H1 (cell line): ENCODE results near the gene GPR150. TPM values are rescaled to one million over a fixed set of nuclear protein-coding genes. Genes with fewer than 3 reads are reported as not detected.

Source experiments
- CTCF ChIA-PET: fragments of 300-600 bp; sonication (Branson Sonifier 250); formaldehyde crosslinking; loops from one replicate; lab custom pipeline; 2021; ENCODE audit not compliant: partially characterized antibody; lab: Charles Lee
- POLR2A ChIA-PET: fragments of 300-600 bp; sonication (Branson Sonifier 250); formaldehyde crosslinking; loops from one replicate; lab custom pipeline; 2021; ENCODE audit warnings: inconsistent platforms; ENCODE audit not compliant: partially characterized antibody; lab: Charles Lee
- DNase-seq, 2 experiments: peaks; one replicate each; pipeline versions ENCODE4 v3.0.0 to v3.0.0-alpha.2; 2010 to 2022; ENCODE audit warnings: low spot score in 2 of 2, low read depth in 1 of 2, mixed read lengths in 1 of 2
- FAIRE-seq: peaks from 2 replicates; lab custom pipeline; 2011; peaks lifted over from hg19 to GRCh38; lab: Jason Lieb, UNC
- H2AFZ ChIP-seq: 2 replicates; pipeline ENCODE4 v1.8.1; 2012; ENCODE audit warnings: low read length, inconsistent platforms
- H2AK5ac ChIP-seq: 2 replicates; pipeline ENCODE4 v1.6.1; 2013; ENCODE audit warnings: low read depth, low read length
- H2BK120ac ChIP-seq: replicated peaks from 2 replicates; pipeline ENCODE3; 2013; ENCODE audit warnings: low read depth, low read length, inconsistent platforms
- H2BK12ac ChIP-seq: 2 replicates; pipeline ENCODE4 v1.6.1; 2013; ENCODE audit warnings: low read depth, low read length
- H2BK15ac ChIP-seq: 2 replicates; pipeline ENCODE4 v1.6.1; 2013; ENCODE audit warnings: low read length
- H2BK20ac ChIP-seq: 2 replicates; pipeline ENCODE4 v1.6.1; 2013; ENCODE audit warnings: low read length
- H2BK5ac ChIP-seq: 2 replicates; pipeline ENCODE4 v1.6.1; 2013; ENCODE audit warnings: low read depth, low read length
- H3K14ac ChIP-seq: 2 replicates; pipeline ENCODE4 v1.6.1; 2013; ENCODE audit warnings: inconsistent platforms; ENCODE audit not compliant: insufficient read length
- H3K18ac ChIP-seq: 2 replicates; pipeline ENCODE4 v1.6.1; 2013; ENCODE audit warnings: low read length; ENCODE audit errors: extremely low read depth
- H3K23ac ChIP-seq: 2 replicates; pipeline ENCODE4 v1.6.1; 2013; ENCODE audit warnings: inconsistent platforms; ENCODE audit not compliant: insufficient read length
- H3K23me2 ChIP-seq: 2 replicates; pipeline ENCODE4 v1.6.1; 2013; ENCODE audit warnings: low read depth, low read length
- H3K27ac ChIP-seq: 2 replicates; pipeline ENCODE4 v1.6.1; 2011; ENCODE audit warnings: low read depth, low read length, inconsistent platforms
- H3K27me3 ChIP-seq, 4 experiments: replicated peaks in 1 of 4; 1 replicate in 1 of 4; 2 replicates in 3 of 4; pipeline versions ENCODE4 v1.6.1 to v1.8.1; 2011 to 2013; ENCODE audit warnings: low read length in 3 of 4, mild to moderate bottlenecking in 3 of 4, inconsistent platforms in 2 of 4, mixed read lengths in 2 of 4, moderate library complexity in 1 of 4; ENCODE audit not compliant: control insufficient read depth in 3 of 4, insufficient read depth in 3 of 4; ENCODE audit errors: extremely low read depth in 1 of 4
- H3K36me3 ChIP-seq, 4 experiments: 2 replicates each; pipeline versions ENCODE4 v1.6.1 to v1.8.1; 2011 to 2013; ENCODE audit warnings: mild to moderate bottlenecking in 4 of 4, low read length in 3 of 4, moderate library complexity in 2 of 4, control low read depth in 1 of 4, inconsistent platforms in 1 of 4; ENCODE audit not compliant: insufficient read depth in 4 of 4, control insufficient read depth in 2 of 4
- H3K4ac ChIP-seq: replicated peaks from 2 replicates; pipeline ENCODE3; 2013; ENCODE audit warnings: low read length, low read depth, mixed read lengths, inconsistent platforms; ENCODE audit not compliant: insufficient read length
- H3K4me1 ChIP-seq, 4 experiments: replicated peaks in 1 of 4; 1 replicate in 1 of 4; 2 replicates in 3 of 4; pipeline versions ENCODE4 v1.6.1 to v1.8.1; 2011 to 2013; ENCODE audit warnings: low read length in 3 of 4, inconsistent platforms in 2 of 4, mixed read lengths in 1 of 4; ENCODE audit not compliant: insufficient read depth in 4 of 4, control insufficient read depth in 3 of 4
- H3K4me2 ChIP-seq, 2 experiments: 2 replicates each; pipeline versions ENCODE4 v1.6.1 to v1.8.1; 2011 to 2013; ENCODE audit warnings: low read depth in 2 of 2, low read length in 2 of 2, control low read depth in 1 of 2, inconsistent platforms in 1 of 2, mild to moderate bottlenecking in 1 of 2; ENCODE audit not compliant: insufficient read depth in 1 of 2
- H3K4me3 ChIP-seq, 4 experiments: fragments of 200-600, 300-600 bp in 1 of 4; sonication (generic), shearing (Covaris generic), sonication (Bioruptor Twin) in 1 of 4; 2 replicates each; pipeline versions ENCODE4 v1.5.1 to v1.8.1; 2011 to 2016; ENCODE audit warnings: low read length in 4 of 4, low read depth in 3 of 4, control low read depth in 2 of 4, inconsistent platforms in 2 of 4, mild to moderate bottlenecking in 2 of 4, mixed read lengths in 1 of 4, moderate library complexity in 1 of 4; ENCODE audit not compliant: insufficient read depth in 2 of 4; ENCODE audit errors: extremely low read depth in 1 of 4
- H3K56ac ChIP-seq: replicated peaks from 2 replicates; pipeline ENCODE3; 2013; ENCODE audit warnings: low read depth, mild to moderate bottlenecking, mixed read lengths, low read length, inconsistent platforms; ENCODE audit not compliant: insufficient read length
- H3K79me1 ChIP-seq: 2 replicates; pipeline ENCODE4 v1.6.1; 2013; ENCODE audit warnings: low read depth, low read length, control low read depth
- H3K79me2 ChIP-seq, 2 experiments: 2 replicates each; pipeline versions ENCODE4 v1.6.1 to v1.8.1; 2012 to 2013; ENCODE audit warnings: low read length in 2 of 2, mild to moderate bottlenecking in 2 of 2, inconsistent platforms in 1 of 2; ENCODE audit not compliant: insufficient read depth in 2 of 2, control insufficient read depth in 1 of 2
- H3K9ac ChIP-seq, 4 experiments: replicated peaks in 1 of 4; 1 replicate in 1 of 4; 2 replicates in 3 of 4; pipeline versions ENCODE4 v1.6.1 to v1.8.1; 2011 to 2013; ENCODE audit warnings: low read depth in 3 of 4, low read length in 3 of 4, control low read depth in 2 of 4, mild to moderate bottlenecking in 2 of 4, moderate library complexity in 2 of 4, inconsistent platforms in 1 of 4; ENCODE audit errors: extremely low read depth in 1 of 4
- H3K9me3 ChIP-seq, 2 experiments: 2 replicates each; pipeline versions ENCODE4 v1.6.1 to v1.8.1; 2012 to 2013; ENCODE audit warnings: mild to moderate bottlenecking in 2 of 2, moderate library complexity in 2 of 2, control low read depth in 1 of 2, inconsistent platforms in 1 of 2, low read depth in 1 of 2, low read length in 1 of 2, mixed read lengths in 1 of 2; ENCODE audit not compliant: insufficient read depth in 2 of 2
- H4K20me1 ChIP-seq, 2 experiments: replicated peaks in 1 of 2; 2 replicates each; pipeline versions ENCODE3 to v1.8.1; 2011 to 2013; ENCODE audit warnings: inconsistent platforms in 2 of 2, low read length in 2 of 2, mild to moderate bottlenecking in 1 of 2; ENCODE audit not compliant: insufficient read depth in 2 of 2, control insufficient read depth in 1 of 2
- H4K5ac ChIP-seq: 2 replicates; pipeline ENCODE4 v1.6.1; 2013; ENCODE audit warnings: low read length, low read depth, mixed read lengths, inconsistent platforms; ENCODE audit not compliant: insufficient read length
- H4K8ac ChIP-seq: 2 replicates; pipeline ENCODE4 v1.8.0; 2013; ENCODE audit warnings: mild to moderate bottlenecking, moderate library complexity, low read length, inconsistent platforms; ENCODE audit not compliant: insufficient read depth; ENCODE audit errors: extremely low read depth
- H4K91ac ChIP-seq: replicated peaks from 2 replicates; pipeline ENCODE3; 2013; ENCODE audit warnings: low read length, mixed read lengths, inconsistent platforms; ENCODE audit not compliant: insufficient read length
- NANOG ChIP-seq: IDR thresholded peaks from 2 replicates; pipeline ENCODE4 v1.6.1; 2011; ENCODE audit warnings: low read length, low read depth, mild to moderate bottlenecking, inconsistent platforms; ENCODE audit not compliant: insufficient read depth, poor library complexity, severe bottlenecking
- POLR2AphosphoS5 ChIP-seq: IDR thresholded peaks from 2 replicates; pipeline ENCODE4 v1.6.1; 2011; ENCODE audit warnings: low read depth, low read length
- SP1 ChIP-seq: IDR thresholded peaks from 2 replicates; pipeline ENCODE4 v1.6.1; 2011; ENCODE audit warnings: low read depth, low read length
- TCF12 ChIP-seq: IDR thresholded peaks from 2 replicates; pipeline ENCODE4 v1.6.1; 2011; ENCODE audit warnings: low read depth, mild to moderate bottlenecking, low read length
- YY1 ChIP-seq: IDR thresholded peaks from 2 replicates; pipeline ENCODE4 v1.6.1; 2011; ENCODE audit warnings: low read depth, mild to moderate bottlenecking, low read length
- WGBS, 2 experiments: shearing (Covaris generic) in 1 of 2; methylation state at CpG; one replicate each; pipeline versions ENCODE4 v1.1.6 to v1.1.7; 2013 to 2015; ENCODE audit warnings: low lambda C conversion rate in 2 of 2, mixed read lengths in 2 of 2, inconsistent platforms in 1 of 2, low coverage in 1 of 2, missing lambda C conversion rate in 1 of 2; ENCODE audit not compliant: insufficient replicate concordance in 2 of 2, insufficient coverage in 1 of 2, insufficient read length in 1 of 2; ENCODE audit errors: extremely low coverage in 1 of 2, missing lambda C conversion rate in 1 of 2; 5-methylcytosine and 5-hydroxymethylcytosine counted together
- polyA plus RNA-seq, 7 experiments: library from polyadenylated mRNA; depleted of rRNA in 3 of 7; stranded (reverse) in 5 of 7; unstranded in 2 of 7; fragments of >200 nt in 5 of 7; fragments of 200-250 nt in 2 of 7; gene quantifications; 1 replicate in 5 of 7; 2 replicates in 1 of 7; 4 replicates in 1 of 7; pipeline versions ENCODE4 v1.2.1 to v1.2.3, GENCODE V29; 2011 to 2013; ENCODE audit warnings: missing spikeins in 2 of 7, mixed read lengths in 2 of 7
- total RNA-seq: library from RNA; stranded (reverse); fragmentation: NEBNext Ultra II Directional; extraction: Animal tissue kit (Norgen Biotek cat#: 25700); gene quantifications from 2 replicates; pipeline ENCODE4 v1.2.1, GENCODE V29; 2021

GPR150 gene
- total and polyA plus RNA-seq, 2 of the 8 experiments (the other 6 are each of a cell fraction or from before 2014, with no cell fraction given), result 0.14 TPM; not detected in 1

- CTCF ChIA-PET, result no interaction called here
- Histone ChIP-seq H3K56ac (no peak overlapping the region), H2BK15ac (no peak overlapping the region), H3K14ac (no peak overlapping the region), H2AFZ (no peak overlapping the region), H3K4me2 (no peak overlapping the region), H3K79me2 (no peaks in the 10 kb centered on the region), H3K23ac (no peak overlapping the region), H3K9ac (no peak overlapping the region), H4K91ac (no peak overlapping the region), H2AK5ac (no peak overlapping the region), H3K23me2 (no peaks in the 10 kb centered on the region), H3K27me3 (no peaks in the 10 kb centered on the region), H2BK12ac (no peak overlapping the region), H2BK5ac (no peak overlapping the region), H3K4me3 (no peak overlapping the region), H3K4ac (no peak overlapping the region), H4K5ac (no peak overlapping the region), H3K36me3 (no peaks in the 10 kb centered on the region; a peak in 2 of 8 replicates), H3K18ac (no peak overlapping the region), H4K8ac (no peak overlapping the region), H3K9me3 (no peaks in the 10 kb centered on the region), H3K4me1 (no peaks in the 10 kb centered on the region), H2BK120ac (no peak overlapping the region), H4K20me1 (no peaks in the 10 kb centered on the region), H3K27ac (no peak overlapping the region), H3K79me1 (no peaks in the 10 kb centered on the region), H2BK20ac (no peak overlapping the region)
- FAIRE-seq (no peak), DNase-seq (no peak)
- 93% methylated on average over 1 of the region's 1 CpG; no CpG with 5 or more reads in 1 of the 2 experiments for WGBS, 2 experiments
- POLR2A ChIA-PET, result no interaction called here
- TF ChIP-seq SP1, result no peak
- TF ChIP-seq TCF12, result no peak
- TF ChIP-seq NANOG, result no peak
- TF ChIP-seq POLR2AphosphoS5, result no peak
- TF ChIP-seq YY1, result no peak
Measured at GRCh38 chr5:95600557-95600956, 19.3 kb upstream of the GPR150 start.
